ENCODE results near the gene STK4. TPM values are rescaled to one million over a fixed set of nuclear protein-coding genes. Genes with fewer than 3 reads are reported as not detected.

Gene STK4
- total and polyA plus RNA-seq, 2 of the 8 experiments (the other 6 are each of a cell fraction or from before 2014, with no cell fraction given), result 12.0 to 34.3 TPM

DNA sequence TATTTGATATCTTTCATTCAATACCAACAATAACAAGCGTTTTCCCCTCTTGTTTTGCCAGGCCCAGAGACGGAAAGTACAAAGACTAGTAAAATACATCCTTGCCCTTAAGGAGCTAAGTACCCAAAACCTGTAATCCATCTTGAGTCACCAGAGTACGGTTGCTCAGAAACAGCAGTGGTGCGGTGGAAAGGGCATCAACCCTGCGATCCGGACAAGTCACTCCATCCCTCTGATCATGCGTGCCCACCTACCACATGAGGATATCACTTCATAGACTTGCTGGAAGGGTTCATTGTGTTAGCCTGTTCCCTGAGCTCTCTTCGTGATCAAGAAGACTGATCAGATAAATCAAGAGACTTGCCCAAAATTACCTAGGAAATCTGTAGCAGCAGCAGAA is 8.0 kb upstream of the STK4 start:
- no peak overlapping the region for H3K4ac ChIP-seq (replicated peaks; ENCODE audit: insufficient read length, low read depth, low read length)
- H3K36me3 ChIP-seq (ENCODE audit: control insufficient read depth in 2 of 4, insufficient read depth in 4 of 4, low read length in 3 of 4), result peaks cover 11 to 33% (median 24%) of the 10 kb centered on the region in 4 experiments
- no peak overlapping the region for H2BK15ac ChIP-seq (ENCODE audit: low read length)
- H3K18ac ChIP-seq (ENCODE audit: extremely low read depth, low read length), result no peak overlapping the region
- no peak for FAIRE-seq
- no peak overlapping the region for H3K23ac ChIP-seq (ENCODE audit: insufficient read length)
- H3K56ac ChIP-seq (replicated peaks; ENCODE audit: insufficient read length, low read depth, low read length), result no peak overlapping the region
- no peak overlapping the region for H2BK120ac ChIP-seq (replicated peaks; ENCODE audit: low read depth, low read length)
- H3K27me3 ChIP-seq (replicated peaks in 1 of 4; ENCODE audit: control insufficient read depth in 3 of 4, extremely low read depth in 1 of 4, insufficient read depth in 3 of 4, low read length in 3 of 4), result peaks cover 0 to 7% (median 2%) of the 10 kb centered on the region in 4 experiments; a peak in 3 of 7 replicates
- no peaks in the 10 kb centered on the region for H3K9me3 ChIP-seq (ENCODE audit: insufficient read depth in 2 of 2, low read depth in 1 of 2, low read length in 1 of 2)
- H3K27ac ChIP-seq (ENCODE audit: low read depth, low read length), result no peak overlapping the region
- H3K14ac ChIP-seq (ENCODE audit: insufficient read length), result no peak overlapping the region
- no peak overlapping the region for H2BK5ac ChIP-seq (ENCODE audit: low read depth, low read length)
- WGBS, 2 experiments (ENCODE audit: extremely low coverage in 1 of 2, insufficient coverage in 1 of 2, insufficient read length in 1 of 2, insufficient replicate concordance in 2 of 2, low coverage in 1 of 2, low lambda C conversion rate in 2 of 2, missing lambda C conversion rate in 1 of 2), result 91% methylated on average over 8 of the region's 8 CpGs; no CpG with 5 or more reads in 1 of the 2 experiments
- DNase-seq (ENCODE audit: low read depth in 1 of 2, low spot score in 2 of 2), result no peak
- no peak overlapping the region for H2BK12ac ChIP-seq (ENCODE audit: low read depth, low read length)
- peaks cover 2 to 6% of the 10 kb centered on the region in 2 experiments for H4K20me1 ChIP-seq (replicated peaks in 1 of 2; ENCODE audit: control insufficient read depth in 1 of 2, insufficient read depth in 2 of 2, low read length in 2 of 2)
- peaks cover 3 to 20% of the 10 kb centered on the region in 2 experiments; a peak in 3 of 4 replicates for H3K79me2 ChIP-seq (ENCODE audit: control insufficient read depth in 1 of 2, insufficient read depth in 2 of 2, low read length in 2 of 2)
- H3K9ac ChIP-seq (replicated peaks in 1 of 4; ENCODE audit: extremely low read depth in 1 of 4, low read depth in 3 of 4, low read length in 3 of 4), result no peak overlapping the region
- H2BK20ac ChIP-seq (ENCODE audit: low read length), result no peak overlapping the region
- no peak overlapping the region for H4K91ac ChIP-seq (replicated peaks; ENCODE audit: insufficient read length, low read length)
- no peak overlapping the region for H2AFZ ChIP-seq (ENCODE audit: low read length)
- H3K23me2 ChIP-seq (ENCODE audit: low read depth, low read length), result peaks cover 5% of the 10 kb centered on the region; the same call in 1 of the 2 replicates
- H3K4me1 ChIP-seq (replicated peaks in 1 of 4; ENCODE audit: control insufficient read depth in 3 of 4, insufficient read depth in 4 of 4, low read length in 3 of 4), result peaks cover 0 to 10% (median 4%) of the 10 kb centered on the region in 4 experiments; a peak in 5 of 7 replicates
- H2AK5ac ChIP-seq (ENCODE audit: low read depth, low read length), result no peak overlapping the region
- no peak overlapping the region; a peak in 1 of 4 replicates for H3K4me2 ChIP-seq (ENCODE audit: insufficient read depth in 1 of 2, low read depth in 2 of 2, low read length in 2 of 2)
- H3K79me1 ChIP-seq (ENCODE audit: low read depth, low read length), result peaks cover 8% of the 10 kb centered on the region
- H3K4me3 ChIP-seq (ENCODE audit: extremely low read depth in 1 of 4, insufficient read depth in 2 of 4, low read depth in 3 of 4, low read length in 4 of 4), result 0 out of 8 replicates have a peak overlapping the region, but pooled peaks of 1 of the 4 experiments have one; percentile 79
- no peak overlapping the region for H4K5ac ChIP-seq (ENCODE audit: insufficient read length, low read depth, low read length)
- CTCF ChIA-PET (ENCODE audit: partially characterized antibody), result interaction anchor here (0.7 to 2.7 kb wide), 4 partner anchors 9 to 424 kb away, joined by 3 to 8 read pairs (median 4); no protein-coding TSS in a partner anchor
- POLR2A ChIA-PET (ENCODE audit: partially characterized antibody), result interaction anchor here (1.0 to 1.1 kb wide), 2 partner anchors 15 to 75 kb away, joined by 3 to 4 read pairs; no protein-coding TSS in a partner anchor
- H4K8ac ChIP-seq (ENCODE audit: extremely low read depth, insufficient read depth, low read length), result no peak overlapping the region
- no peak for TF ChIP-seq SUZ12 (IDR thresholded peaks at IDR 0.05; ENCODE audit: low read length)
- TF ChIP-seq BRCA1 (IDR thresholded peaks at IDR 0.05; ENCODE audit: low read depth, low read length), result no peak
- TF ChIP-seq KDM1A (IDR thresholded peaks at IDR 0.05; ENCODE audit: borderline replicate concordance, low read length), result no peak
- TF ChIP-seq E2F6 (IDR thresholded peaks at IDR 0.05), result no peak
- no peak for TF ChIP-seq EP300 (IDR thresholded peaks at IDR 0.05; ENCODE audit: borderline replicate concordance in 1 of 2, low read depth in 2 of 2, low read length in 2 of 2)
- no peak for TF ChIP-seq EZH2 (IDR thresholded peaks at IDR 0.05; ENCODE audit: low read depth, low read length, severe bottlenecking)

All from H1 (cell line).